ENCODE measurements around the gene HPRT1. TPM values are rescaled to one million over a fixed set of nuclear protein-coding genes. Genes with fewer than 3 reads are reported as not detected.
"Not testable (repeated sequence)": the region's sequence is repeated elsewhere in the genome, so short reads cannot be mapped to it uniquely, and the experiment has no call there.

HPRT1 gene
- 100 to 1,000 TPM in 1 of 2 experiments, 10 to 100 TPM in 1; 98.0 to 104 TPM for total RNA-seq

- POLR2A ChIA-PET: no interaction called here
- CTCF ChIA-PET: interaction anchor here (1.6 kb wide), 1 partner anchor 64 kb away, joined by 3 read pairs; no protein-coding TSS in a partner anchor
Observed at GRCh38 chrX:134460005-134460861, at the start of gene HPRT1. HPRT1 (plus strand) TSS chrX:134460165; CDS start chrX:134460312, 147 bp downstream.

GRCh38 chrX:134416087-134416486 is 43.9 kb upstream of the HPRT1 start:
- POLR2A ChIA-PET: no interaction called here
- CTCF ChIA-PET: no interaction called here

DNA sequence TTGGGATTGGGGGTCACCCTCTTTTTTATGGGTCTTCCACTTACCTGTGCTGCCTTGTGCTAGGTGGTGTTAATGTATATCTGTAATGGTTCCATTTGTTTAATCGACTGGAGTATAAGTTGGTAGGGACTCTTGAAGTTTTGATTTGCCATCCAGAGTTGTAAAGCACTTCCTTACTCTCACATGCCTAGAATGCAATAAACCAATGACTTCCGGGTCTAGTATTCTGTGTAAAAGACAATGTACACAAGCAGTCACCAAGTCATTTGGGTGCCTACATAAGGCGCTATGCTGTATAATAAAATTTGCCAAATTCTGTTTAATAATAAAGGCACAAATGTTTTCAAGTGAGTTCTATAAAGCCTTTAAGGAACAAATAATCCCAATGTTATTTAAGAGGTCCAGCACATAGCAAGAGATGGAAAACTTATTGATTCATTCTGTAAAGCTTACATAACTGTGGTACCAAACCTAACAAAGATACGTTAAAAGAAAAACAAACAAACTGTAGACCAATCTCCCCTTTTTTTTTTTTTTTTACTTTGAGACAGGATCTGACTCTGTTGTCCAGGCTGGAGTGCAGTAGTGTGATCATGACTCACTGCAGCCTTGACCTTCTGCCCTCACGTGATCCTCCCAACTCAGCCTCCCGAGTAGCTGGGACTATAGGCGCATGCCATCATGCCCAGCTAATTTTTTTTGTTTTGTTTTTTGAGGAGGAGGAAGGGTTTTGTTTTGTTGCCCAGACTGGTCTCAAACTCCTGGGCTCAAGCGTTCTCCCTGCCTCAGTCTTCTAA is 41.5 kb upstream of the HPRT1 start:
- ChIA-PET POLR2A (no interaction called here), CTCF (no interaction called here)

DNA sequence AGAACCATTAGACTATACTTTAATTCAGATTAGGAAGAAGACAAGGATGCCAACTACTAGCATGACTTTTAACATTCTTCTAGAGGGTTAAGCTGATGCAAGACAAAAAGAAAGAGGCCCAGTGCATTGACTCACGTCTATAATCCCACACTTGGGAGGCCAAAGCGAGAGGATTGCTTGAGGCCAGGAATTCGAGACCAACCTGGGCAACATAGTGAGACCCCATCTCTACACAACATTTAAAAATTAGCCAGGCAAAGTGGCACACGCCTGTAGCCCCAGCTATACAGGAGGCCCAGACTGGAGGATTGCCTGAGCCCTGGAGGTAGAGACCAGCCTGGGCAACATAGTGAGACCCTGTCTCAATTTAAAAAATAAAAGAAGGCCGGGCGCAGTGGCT is 40.2 kb upstream of the HPRT1 start:
- CTCF ChIA-PET: no interaction called here
- POLR2A ChIA-PET: no interaction called here

GRCh38 chrX:134423606-134424005 is 36.4 kb upstream of the HPRT1 start:
- CTCF ChIA-PET: no interaction called here
- POLR2A ChIA-PET: no interaction called here

DNA sequence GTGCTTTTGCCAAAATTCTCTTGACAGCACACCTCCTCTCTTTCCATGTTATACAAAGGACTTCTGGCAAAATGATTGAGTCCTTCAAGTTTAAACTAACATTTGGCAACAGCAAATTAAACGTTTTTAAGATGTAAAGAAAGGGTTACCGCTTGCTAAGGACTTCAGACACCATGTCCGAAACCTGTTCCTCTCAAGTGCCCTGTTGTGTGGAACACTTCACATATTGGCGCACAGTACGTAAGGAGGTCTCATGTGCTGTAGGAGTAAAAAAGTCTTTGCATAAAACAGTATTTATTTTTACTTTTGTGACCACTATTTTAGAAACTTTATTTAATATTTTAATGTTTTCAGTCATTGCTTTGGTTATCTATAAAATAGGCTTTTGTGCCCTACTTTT is 33.7 kb upstream of the HPRT1 start:
- POLR2A ChIA-PET: no interaction called here
- CTCF ChIA-PET: no interaction called here

DNA sequence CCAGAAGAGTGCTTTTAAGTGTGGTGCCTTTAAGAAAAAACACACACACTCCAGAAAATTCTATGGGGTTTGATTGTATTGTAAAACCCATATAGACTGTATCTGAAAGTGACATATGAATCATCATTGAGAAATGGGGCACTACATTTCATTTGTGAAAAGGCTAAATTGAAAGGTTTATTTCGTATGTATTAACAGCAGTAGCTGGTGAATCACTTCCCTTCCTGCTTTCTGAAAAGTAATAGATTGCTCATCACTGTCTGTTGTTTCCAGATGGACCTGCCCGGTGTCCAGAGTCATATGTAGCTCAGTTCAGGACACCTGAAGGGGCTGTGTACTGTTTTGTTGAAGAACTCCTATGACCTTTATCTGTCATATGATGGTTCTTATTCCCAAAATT is 28.1 kb upstream of the HPRT1 start:
- POLR2A ChIA-PET: no interaction called here
- CTCF ChIA-PET: no interaction called here

DNA sequence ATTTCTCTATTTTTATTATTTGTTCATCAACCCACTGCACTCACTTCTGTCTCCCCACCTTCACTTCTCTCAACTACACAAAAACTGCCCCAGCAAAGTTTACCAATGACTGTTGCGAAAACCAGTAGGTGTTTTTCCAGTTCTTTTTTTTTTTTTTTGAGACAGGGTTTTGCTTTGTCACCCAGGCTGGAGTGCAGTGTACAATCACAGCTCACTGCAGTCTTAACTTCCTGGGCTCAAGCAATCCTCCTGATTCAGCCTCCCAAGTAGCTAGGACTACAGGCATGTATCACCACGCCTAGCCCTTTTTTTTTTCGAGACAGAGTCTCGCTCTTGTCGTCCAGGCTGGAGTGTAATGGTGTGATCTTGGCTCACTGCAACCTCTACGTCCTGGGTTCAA is 24.1 kb upstream of the HPRT1 start:
- ChIA-PET POLR2A (no interaction called here), CTCF (no interaction called here)

- POLR2A ChIA-PET: no interaction called here
- CTCF ChIA-PET: no interaction called here
Observed at GRCh38 chrX:134443020-134443419, 16.9 kb upstream of the HPRT1 start.

DNA sequence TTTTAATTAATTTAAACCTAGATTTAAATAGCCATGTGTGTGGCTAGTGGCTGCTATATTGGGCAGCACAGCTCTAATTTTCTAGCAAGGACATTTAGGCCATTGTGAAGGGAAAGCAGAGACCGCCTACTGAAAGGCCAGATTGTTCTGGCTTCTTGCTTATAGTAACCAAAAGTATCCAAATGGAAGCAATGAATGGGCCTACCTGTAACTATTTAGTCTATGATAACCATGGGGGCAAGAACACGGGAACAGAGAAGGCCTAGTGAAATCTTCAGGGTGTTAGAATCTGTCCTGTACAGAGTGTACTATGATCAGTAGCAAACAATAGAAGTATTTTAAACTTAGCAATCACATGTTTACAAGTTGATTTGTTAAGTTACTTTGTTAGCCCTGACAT is 16.5 kb upstream of the HPRT1 start:
- ChIA-PET CTCF (no interaction called here), POLR2A (no interaction called here)

- ChIA-PET POLR2A (no interaction called here), CTCF (no interaction called here)
Observed at GRCh38 chrX:134444681-134445080, 15.3 kb upstream of the HPRT1 start.

GRCh38 chrX:134452596-134452995 is 7.4 kb upstream of the HPRT1 start:
- ChIA-PET POLR2A (no interaction called here), CTCF (no interaction called here)

DNA sequence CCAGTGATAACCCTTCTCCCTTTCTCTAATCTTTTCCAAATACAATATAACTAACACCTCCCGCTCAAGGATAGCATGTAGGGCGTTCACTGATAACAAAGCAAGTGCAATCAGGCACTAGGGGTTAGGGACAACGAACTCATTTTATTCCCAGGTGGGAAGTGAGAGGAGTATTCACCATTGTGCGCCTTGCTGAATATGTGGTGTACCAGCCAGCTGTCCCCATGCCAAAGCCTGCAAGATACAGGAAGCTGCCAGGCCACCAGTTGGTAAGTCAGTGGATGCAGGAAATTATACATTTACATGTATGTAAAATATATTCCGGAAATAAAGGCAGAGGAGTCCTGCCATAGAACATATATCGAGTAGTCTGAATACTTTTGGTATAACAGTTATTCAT is 6.3 kb upstream of the HPRT1 start:
- POLR2A ChIA-PET: no interaction called here
- CTCF ChIA-PET: no interaction called here

DNA sequence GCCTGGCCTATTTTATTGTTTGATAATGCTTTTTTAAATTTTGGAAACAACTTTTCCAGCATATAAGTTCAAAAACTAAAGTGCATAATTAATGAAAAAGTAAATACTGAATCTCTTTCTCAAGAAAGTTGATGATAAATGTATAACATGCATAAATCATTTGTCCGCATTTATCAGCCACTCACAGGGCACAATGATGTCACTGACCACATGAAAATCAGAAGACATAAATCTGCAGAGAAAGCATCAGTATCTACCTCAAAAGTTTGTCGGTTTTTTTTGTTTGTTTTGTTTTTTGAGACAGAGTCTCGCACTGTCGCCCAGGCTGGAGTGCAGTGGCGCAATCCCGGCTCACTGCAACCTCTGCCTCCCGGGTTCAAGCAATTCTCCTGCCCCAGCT is 5.5 kb upstream of the HPRT1 start:
- ChIA-PET CTCF (no interaction called here), POLR2A (no interaction called here)

GRCh38 chrX:134457708-134458107 is 2.3 kb upstream of the HPRT1 start:
- POLR2A ChIA-PET: no interaction called here

DNA sequence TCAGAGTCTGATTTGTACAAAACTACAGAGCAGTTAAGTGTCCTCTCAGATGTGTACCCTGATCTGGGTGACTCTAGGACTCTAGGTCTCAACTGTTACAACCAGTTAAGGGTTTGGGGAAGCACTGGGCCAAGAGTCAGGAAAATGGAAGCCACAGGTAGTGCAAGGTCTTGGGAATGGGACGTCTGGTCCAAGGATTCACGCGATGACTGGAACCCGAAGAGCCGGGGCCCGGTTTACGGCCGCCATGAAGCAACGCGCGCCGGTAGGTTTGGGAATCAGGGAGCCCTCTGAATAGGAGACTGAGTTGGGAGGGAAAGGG is 321 bp upstream of the HPRT1 start:
- CTCF ChIA-PET: interaction anchor here (1.6 kb wide), 1 partner anchor 64 kb away, joined by 3 read pairs; no protein-coding TSS in a partner anchor
- POLR2A ChIA-PET: no interaction called here

More at GRCh38 chrX:134457708-134458107, 2.3 kb upstream of the HPRT1 start:
- CTCF ChIA-PET: no interaction called here

DNA sequence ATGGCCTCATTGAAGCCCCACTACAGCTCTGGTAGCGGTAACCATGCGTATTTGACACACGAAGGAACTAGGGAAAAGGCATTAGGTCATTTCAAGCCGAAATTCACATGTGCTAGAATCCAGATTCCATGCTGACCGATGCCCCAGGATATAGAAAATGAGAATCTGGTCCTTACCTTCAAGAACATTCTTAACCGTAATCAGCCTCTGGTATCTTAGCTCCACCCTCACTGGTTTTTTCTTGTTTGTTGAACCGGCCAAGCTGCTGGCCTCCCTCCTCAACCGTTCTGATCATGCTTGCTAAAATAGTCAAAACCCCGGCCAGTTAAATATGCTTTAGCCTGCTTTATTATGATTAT is 876 bp downstream of the HPRT1 start:
- POLR2A ChIA-PET: interaction anchor here (0.6 kb wide), 1 partner anchor 196 kb away, joined by 3 read pairs; no protein-coding TSS in a partner anchor
- CTCF ChIA-PET: no interaction called here

DNA sequence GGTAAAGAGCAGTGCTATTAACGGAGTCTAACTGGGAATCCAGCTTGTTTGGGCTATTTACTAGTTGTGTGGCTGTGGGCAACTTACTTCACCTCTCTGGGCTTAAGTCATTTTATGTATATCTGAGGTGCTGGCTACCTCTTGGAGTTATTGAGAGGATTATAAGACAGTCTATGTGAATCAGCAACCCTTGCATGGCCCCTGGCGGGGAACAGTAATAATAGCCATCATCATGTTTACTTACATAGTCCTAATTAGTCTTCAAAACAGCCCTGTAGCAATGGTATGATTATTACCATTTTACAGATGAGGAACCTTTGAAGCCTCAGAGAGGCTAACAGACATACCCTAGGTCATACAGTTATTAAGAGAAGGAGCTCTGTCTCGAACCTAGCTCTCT is 1.5 kb downstream of the HPRT1 start:
- ChIA-PET CTCF (no interaction called here), POLR2A (interaction anchor here (0.6 kb wide), 1 partner anchor 195 kb away, joined by 3 read pairs; no protein-coding TSS in a partner anchor)

GRCh38 chrX:134462927-134463326 is 3.0 kb downstream of the HPRT1 start:
- ChIA-PET CTCF (no interaction called here), POLR2A (no interaction called here)

DNA sequence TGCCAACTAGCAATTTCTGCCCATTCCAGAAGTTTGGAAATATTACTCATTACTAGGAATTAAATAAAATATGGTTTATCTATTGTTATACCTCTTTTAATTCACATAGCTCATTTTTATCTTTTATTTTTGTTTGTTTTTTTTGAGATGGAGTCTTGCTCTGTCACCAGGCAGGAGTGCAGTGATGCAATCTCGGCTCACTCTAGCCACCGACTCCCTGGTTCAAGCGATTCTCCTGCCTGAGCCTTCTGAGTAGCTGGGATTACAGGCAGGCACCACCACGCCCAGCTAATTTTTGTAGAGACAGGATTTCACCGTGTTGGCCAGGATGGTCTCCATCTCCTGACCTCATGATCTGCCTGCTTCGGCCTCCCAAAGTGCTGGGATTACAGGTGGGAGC is 4.5 kb downstream of the HPRT1 start:
- POLR2A ChIA-PET, CTCF ChIA-PET: not testable (repeated sequence)

GRCh38 chrX:134469486-134469885 is 9.5 kb downstream of the HPRT1 start:
- POLR2A ChIA-PET: no interaction called here
- CTCF ChIA-PET: no interaction called here

DNA sequence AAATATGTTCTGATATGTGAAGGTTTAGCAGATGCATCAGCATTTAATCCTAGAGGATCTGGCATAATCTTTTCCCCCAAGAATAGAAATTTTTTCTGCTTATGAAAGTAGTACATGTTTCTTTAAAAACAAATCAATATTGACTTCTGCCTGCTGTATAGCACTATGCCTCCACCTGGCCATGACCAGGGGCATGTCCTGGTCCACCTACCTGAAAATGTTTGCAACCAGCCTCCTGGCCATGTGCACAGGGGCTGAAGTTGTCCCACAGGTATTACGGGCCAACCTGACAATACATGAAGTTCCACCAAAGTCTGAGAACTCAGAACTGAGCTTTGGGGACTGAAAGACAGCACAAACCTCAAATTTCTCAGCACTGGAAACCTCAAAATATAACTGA is 10.0 kb downstream of the HPRT1 start:
- ChIA-PET CTCF (no interaction called here), POLR2A (no interaction called here)

Measured in activated CD8-positive, alpha-beta memory T cell treated with anti-CD3 and anti-CD28 coated beads for 36 hours (primary cell).